22Rv1 (cell line): ENCODE results near the gene PLA2G4A.

Source experiments
- CTCF ChIP-seq: fragments of 450-650 bp; IDR thresholded peaks from 2 replicates; pipeline ENCODE4 v1.5.1; 2017; ENCODE audit warnings: mild to moderate bottlenecking
- ZFX ChIP-seq: fragments of 450-650 bp; IDR thresholded peaks from 2 replicates; pipeline ENCODE4 v1.6.1; 2017; ENCODE audit warnings: antibody characterized with exemption, borderline replicate concordance

GRCh38 chr1:186900539-186901237 is 71.9 kb downstream of the PLA2G4A start:
- no peak for TF ChIP-seq CTCF
- no peak for TF ChIP-seq ZFX
